Adrenal gland (tissue), 12 donors: ENCODE data around the gene GPC6. TPM values are rescaled to one million over a fixed set of nuclear protein-coding genes. Genes with fewer than 3 reads are reported as not detected.

Experiments used
- DNase-seq, 7 donors: peaks; one replicate each; pipeline ENCODE4 v3.0.0-alpha.2; 2019 to 2020
- H3K27ac ChIP-seq, 5 donors: fragments of 200-600 bp; sonication (generic) in 4 of 5; 1 replicate in 3 of 5; 2 replicates in 2 of 5; pipeline versions ENCODE4 v1.5.1 to v1.8.0; 2016 to 2020; ENCODE audit warnings: mild to moderate bottlenecking in 1 of 5
- H3K27me3 ChIP-seq: fragments of 200-600 bp; 2 replicates; pipeline ENCODE4 v1.8.0; 2021
- H3K36me3 ChIP-seq, 2 donors: fragments of 200-600 bp; replicated peaks in 1 of 2; 1 replicate in 1 of 2; 2 replicates in 1 of 2; pipeline versions ENCODE4 v1.5.1 to v1.8.0; 2018 to 2022
- H3K4me1 ChIP-seq, 2 donors: fragments of 200-600 bp; replicated peaks in 1 of 2; 1 replicate in 1 of 2; 2 replicates in 1 of 2; pipeline versions ENCODE4 v1.5.1 to v1.8.0; 2018 to 2021
- H3K4me3 ChIP-seq, 4 donors: fragments of 200-600 bp; sonication (generic) in 3 of 4; one replicate each; pipeline ENCODE4 v1.5.1; 2016 to 2018
- H3K9me3 ChIP-seq, 3 donors: fragments of 200-600 bp; sonication (generic) in 1 of 3; replicated peaks in 1 of 3; 1 replicate in 2 of 3; 2 replicates in 1 of 3; pipeline versions ENCODE4 v1.5.1 to v1.8.0; 2016 to 2021
- POLR2A ChIP-seq, 2 donors: fragments of 450-650 bp; IDR thresholded peaks; one replicate each; pipeline ENCODE4 v1.6.1; 2017; ENCODE audit warnings: antibody characterized with exemption in 2 of 2, mild to moderate bottlenecking in 2 of 2, moderate library complexity in 1 of 2
- WGBS, 4 donors: extraction: QIAGEN DNeasy Blood & Tissue Kit in 2 of 4; methylation state at CpG; one replicate each; pipeline versions ENCODE4 v1.1.5 to v1.1.7; 2013 to 2017; 5-methylcytosine and 5-hydroxymethylcytosine counted together
- intact Hi-C, 2 donors: fragments of 100-400 bp; cut with DNase I; formaldehyde crosslinking; loops; one replicate each; pipeline versions ENCODE4 v1.14.1 to v1.15.0; 2022 to 2023
- polyA plus RNA-seq, 3 donors: library from polyadenylated mRNA; stranded (reverse); fragments of 200-250 nt in 2 of 3; fragments of 350-450 nt in 1 of 3; fragmentation: Illumina TruSeq in 1 of 3; extraction: RNeasy Lipid Tissue Mini Kit (QIAGEN cat#74804) in 1 of 3; gene quantifications; one replicate each; pipeline ENCODE4 v1.2.3, GENCODE V29; 2013 to 2014
- total RNA-seq, 9 donors: library from RNA; depleted of rRNA in 4 of 9; stranded (reverse); fragments of >200 nt in 4 of 9; fragments of 120-200 nt in 1 of 9; fragmentation: NEBNext Ultra II Directional in 1 of 9; extraction: Animal tissue kit (Norgen Biotek cat#: 25700) in 1 of 9; gene quantifications; one replicate each; pipeline versions ENCODE4 v1.1.0 to v1.2.4, GENCODE V29; 2013 to 2023
- TF ChIP-seq, protein P1 (sequence below), 6 experiments: fragments of 450-650 bp in 4 of 6; fragments of 200-600 bp in 2 of 6; sonication (generic) in 1 of 6; IDR thresholded peaks; 1 replicate in 5 of 6; 2 replicates in 1 of 6; pipeline versions ENCODE4 v1.5.1 to v1.8.0; 2016 to 2021; ENCODE audit warnings: antibody characterized with exemption in 6 of 6, mild to moderate bottlenecking in 2 of 6, moderate library complexity in 1 of 6
- donor health status: healthy with polysubstance abuse.
- donor health status: Bipolar disorder and iron deficiency.
- donor health status: DM: yes; HTN: yes; CAD: no.
- donor health status: DM: no; HTN: no; CAD: no.
- donor health status: DM: no; HTN: no; CAD: no.
- donor health status: DM: yes; HTN: yes; CAD: no.

Gene GPC6
- total and polyA plus RNA-seq, 12 donors: 0.37 to 62.3 (median 2.5) TPM

DNA sequence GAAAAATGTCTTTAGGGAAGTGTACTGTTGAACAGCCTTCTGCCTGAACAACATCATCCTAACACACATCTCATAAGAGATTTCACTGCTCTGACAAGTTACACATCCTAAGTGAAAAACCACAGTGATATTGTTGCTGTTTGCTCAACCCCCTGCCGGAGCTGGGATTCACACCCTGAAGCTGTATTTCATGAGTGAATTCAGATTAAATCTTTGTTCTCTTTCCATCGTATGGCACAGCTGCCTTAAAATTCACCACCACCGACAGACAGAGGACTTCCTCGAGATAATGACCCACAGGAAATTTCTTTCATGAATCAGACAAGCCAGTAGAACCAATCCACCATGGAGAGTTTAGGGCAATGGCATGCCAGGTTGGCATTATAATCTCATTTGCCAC, 972.1 kb downstream of the GPC6 start:
- intact Hi-C loops: no loop called here
- WGBS, 4 donors: 56 to 79% (median 66%) methylated on average over 4 of the region's 4 CpGs
- no peak overlapping the region for H3K4me3 ChIP-seq
- TF ChIP-seq, protein P1, sequence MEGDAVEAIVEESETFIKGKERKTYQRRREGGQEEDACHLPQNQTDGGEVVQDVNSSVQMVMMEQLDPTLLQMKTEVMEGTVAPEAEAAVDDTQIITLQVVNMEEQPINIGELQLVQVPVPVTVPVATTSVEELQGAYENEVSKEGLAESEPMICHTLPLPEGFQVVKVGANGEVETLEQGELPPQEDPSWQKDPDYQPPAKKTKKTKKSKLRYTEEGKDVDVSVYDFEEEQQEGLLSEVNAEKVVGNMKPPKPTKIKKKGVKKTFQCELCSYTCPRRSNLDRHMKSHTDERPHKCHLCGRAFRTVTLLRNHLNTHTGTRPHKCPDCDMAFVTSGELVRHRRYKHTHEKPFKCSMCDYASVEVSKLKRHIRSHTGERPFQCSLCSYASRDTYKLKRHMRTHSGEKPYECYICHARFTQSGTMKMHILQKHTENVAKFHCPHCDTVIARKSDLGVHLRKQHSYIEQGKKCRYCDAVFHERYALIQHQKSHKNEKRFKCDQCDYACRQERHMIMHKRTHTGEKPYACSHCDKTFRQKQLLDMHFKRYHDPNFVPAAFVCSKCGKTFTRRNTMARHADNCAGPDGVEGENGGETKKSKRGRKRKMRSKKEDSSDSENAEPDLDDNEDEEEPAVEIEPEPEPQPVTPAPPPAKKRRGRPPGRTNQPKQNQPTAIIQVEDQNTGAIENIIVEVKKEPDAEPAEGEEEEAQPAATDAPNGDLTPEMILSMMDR (IDR thresholded peaks at IDR 0.05): no peak
- no peak for TF ChIP-seq POLR2A (IDR thresholded peaks at IDR 0.05)
- H3K36me3 ChIP-seq: no peaks in the 10 kb centered on the region
- no peaks in the 10 kb centered on the region for H3K4me1 ChIP-seq
- no peaks in the 10 kb centered on the region for H3K9me3 ChIP-seq
- DNase-seq: no peak
- H3K27me3 ChIP-seq: no peaks in the 10 kb centered on the region
- H3K27ac ChIP-seq: no peak overlapping the region

DNA sequence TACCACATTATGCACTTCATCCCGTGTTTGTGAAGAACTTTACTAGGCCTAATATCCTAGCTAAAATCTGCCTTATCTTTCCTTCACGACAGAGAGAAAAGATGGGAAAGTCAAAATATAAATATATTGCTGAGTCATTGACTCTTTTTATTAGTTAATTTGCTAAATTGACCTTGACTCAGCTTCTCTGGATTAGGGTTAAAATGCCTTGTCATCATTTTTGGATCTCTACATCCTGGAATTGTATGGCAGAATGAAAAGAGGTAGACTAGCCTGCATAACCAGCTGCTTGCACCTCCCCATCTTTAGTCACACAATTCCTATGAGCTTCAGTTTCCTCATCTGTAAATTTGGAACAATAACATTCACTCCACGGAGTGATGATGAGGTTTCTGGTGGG, 972.5 kb downstream of the GPC6 start:
- TF ChIP-seq, protein P1 (IDR thresholded peaks at IDR 0.05): no peak
- TF ChIP-seq POLR2A (IDR thresholded peaks at IDR 0.05): no peak
- no peak overlapping the region for H3K4me3 ChIP-seq
- no peak for DNase-seq

DNA sequence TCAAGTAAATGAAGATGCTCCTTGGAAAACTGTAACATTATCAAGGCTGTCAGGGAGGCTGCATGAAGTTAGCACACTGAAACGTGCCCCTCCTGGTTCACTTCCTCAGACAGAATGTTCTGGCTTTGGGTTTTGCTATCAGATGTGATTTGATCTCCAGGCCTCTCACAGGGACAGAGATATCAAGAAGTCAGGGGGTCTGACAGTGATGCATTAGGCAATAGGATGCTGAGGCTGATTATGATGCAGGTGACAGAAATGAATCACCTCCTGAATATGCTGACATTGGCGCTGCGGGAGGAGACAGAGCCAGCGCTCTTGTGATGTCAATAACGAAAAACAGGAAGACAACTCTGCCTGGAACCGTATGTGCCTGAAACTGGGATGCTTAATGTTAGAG, 974.4 kb downstream of the GPC6 start:
- TF ChIP-seq, protein P1 (IDR thresholded peaks at IDR 0.05): no peak
- TF ChIP-seq POLR2A (IDR thresholded peaks at IDR 0.05): no peak
- no peak overlapping the region for H3K4me3 ChIP-seq
- H3K9me3 ChIP-seq: no peaks in the 10 kb centered on the region
- no peaks in the 10 kb centered on the region for H3K4me1 ChIP-seq
- 70 to 90% (median 88%) methylated on average over 6 of the region's 6 CpGs for WGBS, 4 donors
- DNase-seq: no peak
- intact Hi-C loops: no loop called here
- H3K27me3 ChIP-seq: no peaks in the 10 kb centered on the region
- H3K36me3 ChIP-seq: no peaks in the 10 kb centered on the region
- H3K27ac ChIP-seq: no peak overlapping the region

More for the DNA sequence above, 972.5 kb downstream of the GPC6 start:
- WGBS, 4 donors: 69 to 75% (median 71%) methylated on average over 3 of the region's 3 CpGs
- no peaks in the 10 kb centered on the region for H3K4me1 ChIP-seq
- no peaks in the 10 kb centered on the region for H3K36me3 ChIP-seq
- no peaks in the 10 kb centered on the region for H3K9me3 ChIP-seq
- H3K27me3 ChIP-seq: no peaks in the 10 kb centered on the region
- intact Hi-C loops: no loop called here
- H3K27ac ChIP-seq: no peak overlapping the region

DNA sequence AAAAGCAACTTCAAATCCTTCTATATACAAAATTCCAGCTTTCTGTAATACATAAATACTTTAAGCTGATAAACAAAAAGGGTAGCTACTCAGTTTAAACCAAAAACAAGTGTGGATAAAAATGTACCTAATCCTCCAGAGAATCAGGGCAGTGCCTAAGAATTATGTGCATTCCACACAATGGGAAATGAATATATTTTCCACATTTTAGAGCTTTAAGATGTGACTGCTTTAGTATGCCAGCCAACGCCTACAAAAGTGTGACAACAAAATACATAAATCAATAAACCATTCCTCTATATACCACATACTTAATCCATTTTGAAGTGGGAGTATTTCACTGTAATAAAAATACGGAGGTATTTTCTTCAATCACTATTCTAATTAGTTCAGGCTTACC, 977.6 kb downstream of the GPC6 start:
- Histone ChIP-seq H3K4me3 (no peak overlapping the region), H3K9me3 (no peaks in the 10 kb centered on the region), H3K27me3 (no peaks in the 10 kb centered on the region), H3K27ac (no peak overlapping the region), H3K4me1 (no peaks in the 10 kb centered on the region), H3K36me3 (no peaks in the 10 kb centered on the region)
- intact Hi-C loops: no loop called here
- 79 to 89% (median 81%) methylated on average over 2 of the region's 2 CpGs for WGBS, 4 donors
- DNase-seq: no peak
- TF ChIP-seq, protein P1 (IDR thresholded peaks at IDR 0.05): no peak
- TF ChIP-seq POLR2A (IDR thresholded peaks at IDR 0.05): no peak
